ENCODE results near the gene LRRC56.

LRRC56 gene

DNA sequence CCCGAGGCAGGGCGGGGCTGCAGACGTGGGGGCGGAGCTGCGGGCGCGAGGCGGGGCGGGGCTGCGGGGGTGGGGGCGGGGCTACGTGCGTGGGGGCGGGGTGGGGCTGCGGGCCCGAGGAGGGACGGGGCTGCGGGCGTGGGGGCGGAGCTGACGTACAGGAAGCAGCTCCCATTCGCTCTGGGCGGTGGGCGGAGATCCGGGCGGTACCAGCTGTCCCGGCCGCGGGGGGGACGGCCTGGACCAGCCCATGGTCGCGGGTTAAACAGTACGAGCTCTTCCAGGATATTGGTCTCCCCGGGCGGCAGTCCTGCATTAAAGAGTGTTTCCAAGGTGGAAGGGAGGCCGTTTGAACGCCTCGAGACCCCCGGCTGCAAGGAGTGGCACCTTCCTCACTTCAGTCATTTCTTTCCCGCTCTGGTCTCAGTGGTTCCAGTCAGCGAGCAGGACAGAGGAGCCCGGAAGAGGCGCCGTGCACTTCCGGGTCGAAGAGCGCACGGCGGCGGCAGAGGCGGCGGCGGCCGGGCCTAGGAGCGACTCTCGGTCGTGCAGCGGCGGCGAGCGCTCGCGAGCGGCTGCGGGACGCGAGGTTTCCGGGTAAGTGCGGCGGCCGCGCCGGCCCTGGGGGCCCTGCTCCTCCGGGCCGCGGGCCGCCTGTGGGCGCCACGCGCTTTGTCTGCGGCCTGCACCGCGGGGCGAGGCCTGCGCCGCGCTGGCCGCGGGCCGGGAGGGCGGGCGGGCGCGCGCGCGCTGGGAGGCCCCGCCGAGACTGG lies 38.9 kb downstream of the LRRC56 start, which contains the start of gene PHRF1:
TSS of gene PHRF1 (plus strand) at position 475 of the 773 bp plus-strand sequence. CDS start 5,043 bp downstream, outside the sequence.
- peak; percentile 88 to 96 for DNase-seq

DNA sequence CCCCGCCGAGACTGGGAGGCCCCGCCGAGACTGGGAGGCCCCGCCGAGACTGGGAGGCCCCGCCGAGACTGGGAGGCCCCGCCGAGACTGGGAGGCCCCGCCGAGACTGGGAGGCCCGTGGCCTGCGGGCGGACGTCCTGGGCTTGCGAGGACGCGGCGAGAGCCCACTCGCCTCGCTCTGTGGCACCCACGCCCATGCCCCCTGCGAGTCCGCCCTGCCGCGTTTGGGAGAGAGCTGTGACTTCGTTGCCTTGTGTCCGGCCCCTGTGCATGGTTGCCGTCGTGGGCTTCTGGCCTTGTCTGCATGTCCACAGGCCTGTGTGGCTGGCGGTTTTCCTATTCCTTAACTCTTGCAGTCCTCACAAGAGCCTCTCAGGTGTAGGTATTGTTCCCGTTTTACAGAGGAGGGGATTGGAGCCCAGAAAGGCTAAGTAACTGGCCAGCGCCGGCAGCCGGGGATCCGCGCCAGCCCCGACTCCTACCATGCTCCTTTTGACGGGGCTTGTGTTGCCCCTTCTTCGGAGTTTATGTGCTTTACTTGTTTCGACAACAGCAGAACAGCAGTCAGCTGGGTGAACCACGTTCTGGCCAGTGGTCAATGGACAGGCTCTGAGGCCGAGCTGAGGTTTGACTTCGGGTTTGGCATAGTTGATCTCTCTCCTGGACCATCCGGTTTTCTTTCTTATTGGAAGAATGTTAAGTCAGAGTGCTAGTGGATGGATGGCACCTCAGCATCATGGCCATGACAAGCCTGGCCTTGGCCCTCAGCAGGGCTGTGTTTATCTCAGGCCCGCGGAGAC lies 39.7 kb downstream of the LRRC56 start:
- peak in 1 of 2 donors; percentile 6 for DNase-seq

DNA sequence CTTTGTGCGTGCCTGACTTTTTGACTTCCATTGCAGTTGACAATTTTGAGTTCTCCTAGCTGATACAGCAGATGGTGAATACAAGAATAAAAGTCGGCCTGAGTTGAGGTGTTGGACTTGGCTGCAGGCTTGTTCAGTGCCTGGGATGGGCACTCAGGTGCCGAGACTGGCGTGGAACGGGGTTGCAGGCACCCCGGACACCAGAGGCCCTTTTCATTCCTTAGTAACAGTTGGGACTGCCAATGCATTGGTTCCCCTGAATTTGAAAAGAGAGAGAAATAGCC lies 40.2 kb downstream of the LRRC56 start:
- no peak for DNase-seq

DNA sequence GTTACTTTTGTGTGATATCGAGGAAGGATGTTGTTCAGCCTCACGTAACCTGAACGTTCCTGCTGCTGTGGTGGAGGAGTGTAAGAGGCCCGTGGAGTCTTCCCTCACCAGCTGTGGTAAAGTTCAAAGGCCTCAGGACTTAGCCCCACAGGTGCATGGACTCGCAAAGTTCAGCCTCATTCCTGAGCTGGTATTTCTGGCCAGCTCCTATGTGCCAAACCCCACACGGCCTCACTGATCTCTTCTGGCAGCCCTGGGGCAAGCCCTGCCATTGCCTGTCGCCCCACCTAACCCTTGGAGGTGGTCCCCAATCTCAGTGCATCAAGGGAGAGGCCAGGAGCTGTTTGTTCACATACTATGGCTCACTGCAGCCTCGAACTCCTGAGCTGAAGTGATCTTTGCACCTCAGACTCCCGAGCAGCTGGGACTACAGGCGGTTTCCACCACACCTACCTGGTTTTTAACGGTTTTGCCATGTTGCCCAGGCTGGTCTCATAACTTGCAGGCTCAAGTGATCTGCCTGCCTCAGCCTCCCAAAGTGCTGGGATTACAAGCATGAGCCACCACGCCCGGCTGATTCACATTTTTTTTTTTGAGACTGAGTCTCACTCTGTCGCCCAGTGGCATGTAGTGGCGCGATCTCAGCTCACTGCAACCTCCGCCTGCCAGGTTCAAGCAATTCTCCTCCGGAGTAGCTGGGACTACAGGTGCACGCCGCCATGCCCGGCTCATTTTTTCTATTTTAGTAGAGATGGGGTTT lies 41.1 kb downstream of the LRRC56 start:
- no peak for DNase-seq

DNA sequence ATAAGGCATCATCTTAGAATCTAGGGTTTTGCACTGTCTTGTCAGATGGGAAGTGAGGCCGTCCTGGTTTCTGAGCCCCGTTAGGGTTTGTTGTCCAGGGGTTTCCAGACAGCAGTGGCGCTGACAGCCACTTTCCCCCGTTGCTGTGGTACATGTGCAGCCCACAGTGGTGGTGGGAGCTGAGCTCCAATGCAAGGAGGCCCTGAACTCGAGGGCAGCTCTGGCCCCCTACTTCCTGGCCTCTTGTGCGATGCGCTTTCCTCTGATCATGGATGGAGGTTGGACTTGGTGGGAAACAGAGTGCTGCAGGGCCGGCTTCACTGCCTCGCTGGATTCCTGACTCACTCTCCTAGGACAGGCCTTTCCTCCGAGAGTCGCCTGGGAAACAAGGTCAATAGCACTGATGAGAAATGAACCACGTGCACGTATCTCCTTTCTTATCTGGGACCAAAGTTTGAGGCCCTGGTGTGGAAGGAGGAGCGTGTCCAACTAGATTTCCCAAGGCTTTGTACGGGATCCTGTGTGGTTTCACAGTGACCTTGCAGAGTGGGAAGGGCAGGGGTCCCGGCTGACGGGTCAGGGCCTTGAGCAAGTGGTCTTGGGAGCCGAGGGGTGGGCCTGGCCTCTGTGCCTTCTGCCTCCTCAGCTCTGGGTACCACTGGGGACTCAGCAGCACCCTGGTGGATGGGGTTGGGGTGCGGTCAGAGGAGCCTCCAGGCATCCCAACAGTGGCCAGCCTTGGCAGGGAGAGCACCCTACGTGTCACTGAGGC lies 42.7 kb downstream of the LRRC56 start:
- no peak for DNase-seq

DNA sequence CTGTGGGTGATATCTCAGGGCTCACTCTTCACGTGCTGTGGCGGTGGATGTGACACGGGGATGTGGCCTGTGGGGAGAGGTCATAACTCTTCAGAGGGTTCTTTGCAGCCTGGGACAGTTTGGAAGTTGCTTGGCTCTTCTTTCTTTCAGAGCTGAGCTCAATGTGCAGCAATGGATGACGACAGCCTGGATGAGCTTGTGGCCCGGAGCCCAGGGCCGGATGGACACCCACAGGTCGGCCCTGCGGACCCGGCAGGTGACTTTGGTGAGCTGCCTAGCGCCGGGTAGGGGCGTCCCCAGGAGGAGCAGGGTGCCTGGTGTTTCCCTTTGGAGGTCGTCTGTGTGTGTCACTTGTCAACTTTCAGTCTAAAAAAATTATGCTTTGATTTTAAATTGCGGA lies 44.0 kb downstream of the LRRC56 start:
- no peak for DNase-seq

DNA sequence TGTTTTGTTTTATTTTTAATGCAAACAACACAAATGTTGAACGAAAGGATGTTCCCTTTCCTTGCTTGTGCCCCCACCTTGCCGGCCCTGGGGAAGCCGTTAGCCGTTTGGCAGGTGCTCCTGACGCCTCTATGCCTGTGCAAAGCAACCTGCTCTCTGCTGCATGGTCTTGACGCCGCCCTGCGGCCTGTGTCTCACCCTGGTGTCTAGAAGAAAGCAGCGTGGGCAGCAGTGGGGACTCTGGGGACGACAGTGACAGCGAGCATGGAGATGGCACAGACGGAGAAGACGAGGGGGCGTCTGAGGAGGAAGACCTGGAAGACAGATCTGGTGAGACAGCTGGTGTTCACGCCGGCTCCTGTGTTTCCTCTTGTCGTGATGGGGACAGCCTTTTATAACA lies 44.4 kb downstream of the LRRC56 start:
- no peak for DNase-seq

DNA sequence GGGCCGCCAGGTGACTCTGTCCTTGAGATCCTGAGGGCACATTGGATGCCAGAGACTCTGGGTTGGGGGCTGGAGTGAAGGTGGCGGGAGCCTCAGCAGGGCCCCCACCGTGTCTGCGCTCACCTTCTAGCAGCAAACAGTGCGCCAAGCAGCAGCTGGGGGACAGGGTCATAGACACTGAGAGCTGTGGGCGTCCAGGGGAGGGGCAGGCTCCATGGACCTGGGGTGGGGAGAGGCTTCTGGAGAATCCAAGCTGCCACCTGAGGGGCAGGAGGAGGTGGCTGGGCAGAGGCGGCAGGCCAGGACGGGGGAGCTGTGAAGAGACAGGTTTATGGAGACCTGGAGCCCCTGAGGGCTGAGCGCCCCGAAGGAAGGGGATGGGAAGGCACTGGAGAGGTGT lies 47.0 kb downstream of the LRRC56 start:
- DNase-seq, result no peak

DNA sequence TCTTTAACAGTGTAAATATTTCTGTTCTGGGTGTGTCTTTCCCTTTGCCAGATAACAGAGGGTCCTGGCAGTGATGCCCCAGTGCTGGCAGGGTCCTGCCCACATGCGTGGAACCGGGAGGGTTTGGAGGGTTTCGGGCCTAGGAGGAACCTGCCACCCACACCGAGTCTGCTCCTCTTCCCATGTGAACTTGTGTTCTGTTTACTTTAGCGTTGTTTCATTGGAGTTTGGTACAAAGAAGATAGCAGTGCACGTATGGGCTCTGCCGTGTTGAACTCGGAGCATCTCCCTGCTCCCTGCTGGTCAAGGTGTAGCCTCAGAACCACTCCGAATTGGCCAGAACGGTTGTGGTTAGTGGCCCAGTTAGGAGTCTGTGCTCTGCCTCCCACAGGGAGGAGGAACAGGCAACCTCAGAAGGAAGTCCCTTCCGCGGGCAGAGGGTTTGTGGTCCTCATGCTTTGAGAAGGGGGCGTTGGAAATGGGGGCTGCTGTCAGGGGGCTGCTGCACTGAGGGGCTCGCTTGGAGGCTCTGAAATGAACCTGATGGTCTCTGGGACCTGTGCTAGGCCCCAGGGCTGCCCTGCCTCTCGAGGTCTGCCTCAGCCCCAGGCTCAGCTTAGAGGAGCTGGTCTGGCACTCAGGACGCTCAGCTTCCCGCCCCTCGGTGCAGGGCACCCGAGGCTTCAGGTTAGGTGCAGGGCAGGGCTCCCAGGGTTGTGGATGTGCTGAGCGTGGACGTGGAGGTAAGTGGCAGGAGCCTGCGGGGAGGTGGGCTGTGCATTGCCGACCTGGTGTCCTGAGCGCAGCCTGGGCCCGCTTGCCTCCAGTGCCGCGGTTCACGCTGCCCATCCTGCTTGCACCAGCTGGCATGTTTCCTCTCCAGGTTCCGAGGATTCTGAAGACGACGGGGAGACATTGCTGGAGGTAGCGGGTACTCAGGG lies 49.3 kb downstream of the LRRC56 start:
- peak; percentile 2 to 26 for DNase-seq

DNA sequence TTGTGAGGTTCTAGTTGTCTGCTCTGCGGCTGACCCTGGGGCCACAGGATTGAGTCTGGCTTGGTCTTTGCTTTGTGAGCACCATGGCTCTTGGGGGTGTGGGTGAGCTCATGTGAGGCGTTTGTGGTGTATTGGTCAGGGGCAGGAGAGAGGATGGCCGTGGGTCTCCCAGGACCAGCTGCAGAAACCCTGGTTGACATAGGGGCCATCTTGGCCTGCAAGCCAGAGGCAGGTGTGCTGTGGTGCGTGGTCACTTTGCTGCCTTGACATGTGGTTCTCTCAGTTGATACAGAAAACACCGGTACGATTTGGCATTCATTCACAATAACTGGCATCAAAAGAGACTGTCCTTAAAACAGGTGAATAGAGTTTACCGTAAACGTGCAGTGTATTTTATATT lies 50.2 kb downstream of the LRRC56 start:
- no peak for DNase-seq

DNA sequence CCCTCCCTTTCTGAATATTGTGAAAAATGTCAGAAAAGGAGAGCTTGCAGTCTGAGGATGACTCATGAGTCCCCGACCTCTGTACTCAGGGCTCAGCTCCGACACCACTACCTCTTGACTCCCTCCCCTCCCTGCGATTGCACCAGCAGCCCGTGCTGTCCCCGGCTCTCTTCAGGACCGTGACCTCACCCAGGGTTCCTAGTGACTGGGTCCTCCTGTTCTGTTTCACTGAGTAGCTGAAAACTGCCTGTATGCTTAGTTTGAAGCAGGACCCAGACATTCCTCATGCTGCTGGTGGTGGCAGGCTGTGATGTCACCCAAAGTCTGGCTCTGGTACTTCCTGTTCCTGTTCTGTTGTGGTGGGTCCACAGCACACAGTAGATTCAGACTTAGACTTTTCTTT lies 50.7 kb downstream of the LRRC56 start:
- peak; percentile 92 to 94 for DNase-seq

DNA sequence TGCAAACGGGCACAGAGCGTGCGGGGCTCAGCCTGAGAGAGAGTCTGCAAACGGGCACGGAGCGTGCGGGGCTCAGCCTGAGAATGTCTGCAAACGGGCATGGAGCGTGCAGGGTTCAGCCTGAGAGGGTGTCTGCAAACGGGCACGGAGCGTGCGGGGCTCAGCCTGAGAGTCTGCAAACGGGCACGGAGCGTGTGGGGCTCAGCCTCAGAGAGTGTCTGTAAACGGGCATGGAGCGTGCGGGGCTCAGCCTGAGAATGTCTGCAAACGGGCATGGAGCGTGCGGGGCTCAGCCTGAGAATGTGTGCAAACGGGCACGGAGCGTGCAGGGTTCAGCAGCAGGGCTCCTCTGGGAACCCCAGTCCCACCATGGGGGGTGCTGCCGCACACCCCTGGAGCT lies 52.5 kb downstream of the LRRC56 start:
- no peak for DNase-seq

DNA sequence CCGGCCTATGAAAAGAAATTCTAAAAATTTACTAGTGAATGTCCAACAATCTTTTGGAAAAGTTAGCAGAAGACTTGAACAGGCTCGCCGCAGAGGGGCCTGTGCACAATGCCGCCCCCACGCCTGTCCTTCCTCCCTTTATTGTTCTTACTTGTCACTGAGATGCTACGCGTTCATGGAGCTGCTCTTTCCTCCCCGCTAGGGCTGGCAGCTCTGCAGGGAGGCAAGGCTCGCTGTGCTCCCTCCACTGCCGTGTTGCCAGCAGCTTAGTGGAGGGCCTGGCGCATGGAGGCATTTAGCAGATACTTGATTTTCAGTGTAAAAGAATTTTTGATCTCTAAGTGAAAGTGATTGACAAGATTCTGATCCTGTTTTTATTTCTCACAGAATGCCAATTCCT lies 53.7 kb downstream of the LRRC56 start:
- DNase-seq, result no peak

DNA sequence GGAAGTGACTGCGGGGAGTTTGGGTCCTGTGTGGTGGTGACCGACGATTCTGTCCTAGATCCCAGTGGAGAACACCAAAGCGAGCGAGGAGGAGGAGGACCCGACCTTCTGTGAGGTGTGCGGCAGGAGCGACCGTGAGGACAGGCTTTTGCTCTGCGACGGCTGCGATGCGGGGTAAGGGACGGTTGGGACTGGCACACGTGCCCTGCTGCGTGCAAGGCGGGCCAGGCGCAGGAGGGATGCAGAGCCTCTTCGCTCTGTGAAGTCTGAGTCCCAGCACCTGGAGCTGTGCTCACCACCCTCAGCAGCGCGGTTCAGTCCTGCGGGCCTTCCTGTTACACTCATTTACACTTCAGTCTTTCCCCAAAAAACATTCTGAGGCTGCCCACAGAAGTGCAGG lies 55.2 kb downstream of the LRRC56 start:
- DNase-seq, result no peak

DNA sequence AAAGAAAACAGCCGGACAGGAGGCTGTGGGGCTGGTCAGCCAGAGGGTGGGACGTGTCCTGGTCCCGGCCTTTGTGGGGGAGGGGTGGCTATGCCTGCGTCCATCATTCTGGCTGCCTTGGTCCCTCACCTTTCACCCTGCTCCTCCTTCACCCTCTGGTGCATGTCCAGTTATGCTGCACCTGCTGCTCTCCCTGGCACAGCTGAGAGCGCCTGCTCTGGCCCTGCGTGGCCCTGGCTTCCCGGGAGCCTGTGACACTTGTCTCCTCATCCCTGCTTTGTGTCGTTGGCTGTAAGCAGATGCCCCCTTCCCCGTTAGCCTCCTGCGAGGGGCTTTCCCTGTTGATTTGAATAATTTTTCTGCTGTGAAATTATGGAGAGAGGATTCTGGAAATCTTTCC lies 55.6 kb downstream of the LRRC56 start:
- no peak for DNase-seq

DNA sequence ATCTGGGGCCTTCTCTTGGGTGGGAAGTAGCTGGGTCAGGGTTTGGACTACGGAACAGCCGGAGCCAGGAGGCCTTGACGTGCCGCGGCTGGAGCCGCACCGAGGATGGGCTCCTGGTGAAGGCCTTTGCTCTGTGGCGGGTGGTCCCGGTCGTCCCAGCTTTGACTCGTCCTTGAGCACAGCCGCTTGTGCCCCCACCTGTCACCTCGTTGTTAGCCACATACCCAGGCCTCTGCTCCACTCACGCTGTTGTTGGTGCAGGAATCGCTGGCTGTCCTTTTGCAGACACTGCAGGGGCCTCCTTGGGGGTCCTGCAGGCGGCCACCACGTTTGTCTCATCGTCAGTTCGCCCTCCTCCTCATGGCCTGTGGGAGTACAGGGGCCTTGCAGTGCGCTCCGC lies 56.0 kb downstream of the LRRC56 start:
- DNase-seq, result no peak

DNA sequence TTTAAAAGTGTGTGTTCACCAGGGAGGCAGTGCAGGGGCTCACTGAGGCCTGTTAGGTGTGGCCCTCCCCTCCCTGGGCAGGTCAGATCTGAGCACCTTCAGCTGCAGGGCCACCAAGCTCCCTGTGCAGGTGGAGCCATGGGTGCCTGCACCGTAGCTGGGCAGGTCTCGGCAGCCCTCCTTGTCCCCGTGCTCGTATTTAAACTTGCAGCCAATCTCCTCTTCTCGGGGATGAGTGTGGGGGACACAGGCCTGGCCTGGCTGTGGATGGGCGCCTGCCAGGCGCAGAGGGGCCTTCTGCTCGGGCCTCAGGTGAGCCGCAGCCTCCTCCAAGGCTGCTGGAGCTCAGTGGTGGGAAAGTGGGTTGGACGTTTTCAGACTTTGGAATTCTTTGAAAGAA lies 58.1 kb downstream of the LRRC56 start:
- DNase-seq, result no peak

DNA sequence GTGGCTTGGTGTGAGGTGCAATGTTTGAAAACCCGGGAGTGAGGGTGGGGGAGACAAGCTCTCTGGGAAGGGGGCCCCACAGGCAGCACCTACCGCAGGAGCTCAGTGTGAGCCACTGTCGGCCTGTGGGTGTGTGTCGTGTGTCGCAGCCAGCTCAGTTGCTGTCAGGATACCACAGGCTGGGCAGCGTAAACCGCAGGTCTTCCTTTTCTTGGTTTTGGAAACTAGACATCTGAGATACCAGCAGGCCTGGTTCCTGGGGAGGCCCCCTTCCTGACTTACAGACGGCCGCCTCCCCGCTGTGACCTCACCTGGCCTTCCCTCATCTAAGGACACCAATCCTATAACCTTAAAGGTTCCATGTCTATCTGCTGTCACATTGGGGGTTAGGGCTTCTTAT lies 59.0 kb downstream of the LRRC56 start:
- no peak for DNase-seq

DNA sequence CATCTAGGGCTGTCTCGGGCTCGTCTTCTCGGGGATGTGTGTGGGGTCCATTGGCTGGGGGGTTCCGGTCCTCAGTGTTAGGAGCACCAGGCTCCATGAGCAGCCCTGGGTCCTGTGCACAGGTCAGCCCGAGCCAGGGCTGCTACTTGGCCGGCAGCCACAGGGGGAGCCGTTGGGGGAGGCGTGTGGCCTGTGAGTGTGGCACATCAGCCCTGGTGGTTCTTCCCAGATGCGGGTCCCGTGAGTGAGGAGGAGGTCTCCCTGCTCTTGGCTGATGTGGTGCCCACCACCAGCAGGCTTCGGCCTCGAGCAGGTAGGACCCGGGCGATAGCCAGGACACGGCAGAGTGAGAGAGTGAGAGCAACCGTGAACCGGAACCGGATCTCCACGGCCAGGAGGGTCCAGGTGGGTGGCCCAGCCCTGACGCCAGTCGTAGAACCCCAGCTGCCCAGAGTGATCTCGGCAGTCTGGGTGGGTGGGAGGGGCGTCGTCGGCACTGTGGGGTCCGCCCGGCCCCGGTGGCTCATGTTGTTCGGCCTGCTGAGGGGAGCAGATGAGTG lies 59.9 kb downstream of the LRRC56 start:
- DNase-seq, result no peak

DNA sequence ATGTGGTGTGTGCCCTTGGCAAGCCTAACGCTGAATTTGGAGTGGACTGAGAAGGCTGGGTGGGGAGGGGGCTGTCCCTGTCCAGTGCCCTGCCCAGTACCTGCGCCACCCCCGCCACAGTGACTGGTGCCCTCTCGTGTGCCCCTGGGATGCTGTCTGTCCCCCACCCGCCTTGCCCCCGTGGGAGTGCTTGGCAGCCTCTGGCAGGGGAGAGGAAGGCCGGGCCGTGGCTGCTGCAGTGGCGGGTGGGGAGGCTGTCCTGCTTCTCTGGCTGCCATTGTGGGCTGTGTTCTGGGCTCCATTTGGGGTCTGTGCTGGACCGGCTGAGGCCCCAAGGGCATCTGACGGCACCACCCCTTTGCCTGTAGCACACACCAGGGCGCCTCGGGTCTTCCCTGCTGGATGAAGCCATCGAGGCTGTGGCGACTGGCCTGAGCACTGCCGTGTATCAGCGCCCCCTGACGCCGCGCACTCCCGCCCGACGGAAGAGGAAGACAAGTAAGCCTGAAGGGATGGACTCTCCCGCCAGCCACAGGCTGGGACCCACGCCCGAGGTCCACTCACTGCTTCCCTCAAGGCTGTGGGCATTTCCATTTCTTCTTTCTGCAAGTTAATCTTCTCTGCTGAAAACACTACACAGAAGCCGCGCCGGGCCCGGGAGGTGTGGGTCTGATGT lies 60.8 kb downstream of the LRRC56 start:
- no peak for DNase-seq
